PFSK-1 (cell line): Measurements from ENCODE around the gene NTM.

Experiments
- FOXP2 ChIP-seq: optimal IDR thresholded peaks from 2 replicates; pipeline ENCODE3; 2011; ENCODE audit warnings: borderline replicate concordance, control low read depth, inconsistent platforms; ENCODE audit not compliant: insufficient read depth; ENCODE audit errors: extremely low read length, extremely low read depth
- POLR2AphosphoS5 ChIP-seq: IDR thresholded peaks from 2 replicates; pipeline ENCODE4 v1.6.1; 2012; ENCODE audit warnings: low read depth, mild to moderate bottlenecking, control low read depth, low read length, moderate library complexity
- SIN3A ChIP-seq: IDR thresholded peaks from 2 replicates; pipeline ENCODE4 v1.6.1; 2012; ENCODE audit warnings: mild to moderate bottlenecking, low read length, moderate library complexity, borderline replicate concordance; ENCODE audit not compliant: insufficient read depth
- TAF1 ChIP-seq: IDR thresholded peaks from 2 replicates; pipeline ENCODE4 v1.6.1; 2012; ENCODE audit warnings: low read length, control low read depth, borderline replicate concordance; ENCODE audit not compliant: insufficient read depth
- TF ChIP-seq, protein P1 (sequence below), 2 experiments: IDR thresholded peaks; 2 replicates each; pipeline versions ENCODE4 v1.6.1 to v1.8.0; 2011 to 2012; ENCODE audit warnings: low read depth in 2 of 2, low read length in 2 of 2, control low read depth in 1 of 2, inconsistent platforms in 1 of 2, mild to moderate bottlenecking in 1 of 2, moderate library complexity in 1 of 2; ENCODE audit not compliant: insufficient read depth in 1 of 2

NTM gene

DNA sequence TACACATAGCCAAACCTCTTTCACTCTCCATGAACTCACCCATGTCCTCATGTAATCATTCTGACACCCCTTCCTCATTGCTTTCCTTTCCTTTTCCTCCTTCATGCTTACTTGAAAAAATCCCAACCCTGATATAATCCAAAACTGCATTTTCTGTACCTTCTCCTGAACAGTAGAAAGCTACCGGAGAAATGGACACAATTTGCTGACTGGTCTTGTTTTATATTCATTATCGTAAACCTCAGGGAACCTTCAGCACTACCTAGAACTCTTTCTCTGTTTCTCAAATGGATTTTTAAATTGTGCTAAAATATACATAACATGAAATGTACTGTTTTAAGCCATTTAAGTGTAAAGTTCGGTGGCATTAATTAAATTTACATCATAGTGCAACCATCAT lies 996.9 kb downstream of the NTM start:
- no peak for TF ChIP-seq SIN3A
- no peak for TF ChIP-seq TAF1
- TF ChIP-seq POLR2AphosphoS5, result no peak
- TF ChIP-seq FOXP2, result no peak
- TF ChIP-seq, protein P1, sequence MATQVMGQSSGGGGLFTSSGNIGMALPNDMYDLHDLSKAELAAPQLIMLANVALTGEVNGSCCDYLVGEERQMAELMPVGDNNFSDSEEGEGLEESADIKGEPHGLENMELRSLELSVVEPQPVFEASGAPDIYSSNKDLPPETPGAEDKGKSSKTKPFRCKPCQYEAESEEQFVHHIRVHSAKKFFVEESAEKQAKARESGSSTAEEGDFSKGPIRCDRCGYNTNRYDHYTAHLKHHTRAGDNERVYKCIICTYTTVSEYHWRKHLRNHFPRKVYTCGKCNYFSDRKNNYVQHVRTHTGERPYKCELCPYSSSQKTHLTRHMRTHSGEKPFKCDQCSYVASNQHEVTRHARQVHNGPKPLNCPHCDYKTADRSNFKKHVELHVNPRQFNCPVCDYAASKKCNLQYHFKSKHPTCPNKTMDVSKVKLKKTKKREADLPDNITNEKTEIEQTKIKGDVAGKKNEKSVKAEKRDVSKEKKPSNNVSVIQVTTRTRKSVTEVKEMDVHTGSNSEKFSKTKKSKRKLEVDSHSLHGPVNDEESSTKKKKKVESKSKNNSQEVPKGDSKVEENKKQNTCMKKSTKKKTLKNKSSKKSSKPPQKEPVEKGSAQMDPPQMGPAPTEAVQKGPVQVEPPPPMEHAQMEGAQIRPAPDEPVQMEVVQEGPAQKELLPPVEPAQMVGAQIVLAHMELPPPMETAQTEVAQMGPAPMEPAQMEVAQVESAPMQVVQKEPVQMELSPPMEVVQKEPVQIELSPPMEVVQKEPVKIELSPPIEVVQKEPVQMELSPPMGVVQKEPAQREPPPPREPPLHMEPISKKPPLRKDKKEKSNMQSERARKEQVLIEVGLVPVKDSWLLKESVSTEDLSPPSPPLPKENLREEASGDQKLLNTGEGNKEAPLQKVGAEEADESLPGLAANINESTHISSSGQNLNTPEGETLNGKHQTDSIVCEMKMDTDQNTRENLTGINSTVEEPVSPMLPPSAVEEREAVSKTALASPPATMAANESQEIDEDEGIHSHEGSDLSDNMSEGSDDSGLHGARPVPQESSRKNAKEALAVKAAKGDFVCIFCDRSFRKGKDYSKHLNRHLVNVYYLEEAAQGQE (IDR thresholded peaks at IDR 0.05; ENCODE audit: insufficient read depth in 1 of 2, low read depth in 2 of 2, low read length in 2 of 2), result no peak

DNA sequence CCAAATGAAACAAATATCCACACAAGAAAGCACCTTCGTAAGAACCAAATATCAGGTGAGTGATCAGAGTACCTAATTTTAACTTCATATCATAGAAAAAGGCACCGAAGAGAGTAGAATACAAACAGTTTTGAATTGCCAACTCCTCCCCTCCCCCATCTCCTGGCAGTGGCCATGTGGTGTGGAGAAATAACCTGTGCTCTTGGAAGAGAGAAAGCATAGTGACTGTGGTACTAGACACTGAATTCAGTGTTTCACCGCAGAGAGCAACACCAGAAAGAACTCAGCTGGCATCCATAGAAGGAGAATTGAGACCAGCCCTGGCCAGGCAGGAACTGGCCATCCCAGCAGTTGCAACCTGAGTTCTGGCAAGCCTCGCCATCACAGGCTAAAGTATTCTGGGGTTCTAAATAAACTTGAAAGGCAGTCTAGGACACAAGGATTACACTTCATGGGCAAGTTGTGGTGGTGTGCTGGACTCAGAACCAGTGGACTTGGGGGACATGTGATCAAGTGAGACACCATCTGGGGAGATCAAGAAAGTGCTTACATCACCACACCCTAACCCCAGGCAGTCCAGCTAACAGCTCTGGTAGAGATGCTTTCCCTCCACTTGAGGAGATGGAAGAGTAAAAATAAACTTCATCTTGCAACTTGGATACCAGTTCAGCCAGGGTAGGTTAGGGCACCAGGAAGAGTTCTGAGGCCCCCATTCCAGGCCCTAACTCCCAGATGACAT lies 1003.2 kb downstream of the NTM start:
- no peak for TF ChIP-seq FOXP2
- no peak for TF ChIP-seq SIN3A
- TF ChIP-seq TAF1, result no peak
- TF ChIP-seq POLR2AphosphoS5, result no peak
- TF ChIP-seq, protein P1 (IDR thresholded peaks at IDR 0.05; ENCODE audit: insufficient read depth in 1 of 2, low read depth in 2 of 2, low read length in 2 of 2), result no peak

DNA sequence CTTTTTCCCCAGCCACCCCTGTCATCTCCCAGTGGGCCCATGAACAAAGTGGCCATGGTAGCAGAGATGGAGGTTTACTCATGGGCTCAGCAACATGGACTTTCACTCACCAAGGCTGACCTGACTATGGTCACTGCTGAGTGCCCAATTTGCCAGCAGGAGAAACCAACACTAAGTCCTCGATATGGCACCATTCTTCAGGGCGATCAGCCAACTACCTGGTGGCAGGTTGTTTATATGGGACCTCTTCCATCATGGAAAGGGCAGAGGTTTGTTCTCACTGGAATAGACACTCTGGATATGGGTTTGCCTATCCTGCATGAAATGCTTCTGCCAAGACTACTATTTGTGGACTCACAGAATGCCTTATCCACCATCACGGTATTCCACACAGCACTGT lies 1009.1 kb downstream of the NTM start:
- TF ChIP-seq, protein P1 (IDR thresholded peaks at IDR 0.05; ENCODE audit: insufficient read depth in 1 of 2, low read depth in 2 of 2, low read length in 2 of 2), result no peak
- TF ChIP-seq POLR2AphosphoS5, result no peak
- no peak for TF ChIP-seq SIN3A
- TF ChIP-seq FOXP2, result no peak
- TF ChIP-seq TAF1, result no peak
